H9 (cell line): ENCODE data around the gene PHF21A. TPM values are rescaled to one million over a fixed set of nuclear protein-coding genes. Genes with fewer than 3 reads are reported as not detected.

Experiments
- DNase-seq: peaks from one replicate; pipeline ENCODE4 v3.0.0-alpha.2; 2017
- H2AFZ ChIP-seq: one replicate; pipeline ENCODE4 v1.6.1; 2013; ENCODE audit warnings: mild to moderate bottlenecking, low read length, control low read depth, moderate library complexity
- H2AK5ac ChIP-seq: 2 replicates; pipeline ENCODE4 v1.6.1; 2013; ENCODE audit warnings: low read length, control low read depth, mixed read lengths; ENCODE audit not compliant: insufficient read length
- H2BK120ac ChIP-seq: one replicate; pipeline ENCODE4 v1.6.1; 2013; ENCODE audit warnings: low read depth, mild to moderate bottlenecking, low read length, control low read depth, inconsistent platforms; ENCODE audit not compliant: poor library complexity, severe bottlenecking
- H2BK12ac ChIP-seq: 2 replicates; pipeline ENCODE4 v1.6.1; 2013; ENCODE audit warnings: low read length, control low read depth, mixed read lengths, low read depth; ENCODE audit not compliant: insufficient read length
- H2BK15ac ChIP-seq: 2 replicates; pipeline ENCODE4 v1.6.1; 2013; ENCODE audit warnings: low read depth, low read length, control low read depth
- H2BK20ac ChIP-seq: one replicate; pipeline ENCODE4 v1.6.1; 2013; ENCODE audit warnings: low read depth, mild to moderate bottlenecking, low read length, control low read depth, inconsistent platforms; ENCODE audit not compliant: poor library complexity, severe bottlenecking
- H2BK5ac ChIP-seq: 2 replicates; pipeline ENCODE4 v1.6.1; 2013; ENCODE audit warnings: low read length, control low read depth, mixed read lengths; ENCODE audit not compliant: insufficient read length
- H3K14ac ChIP-seq: 2 replicates; pipeline ENCODE4 v1.6.1; 2013; ENCODE audit warnings: low read length, control low read depth; ENCODE audit not compliant: insufficient read depth
- H3K18ac ChIP-seq: 2 replicates; pipeline ENCODE4 v1.6.1; 2013; ENCODE audit warnings: low read depth, mild to moderate bottlenecking, mixed read lengths, low read length, control low read depth; ENCODE audit not compliant: insufficient read length
- H3K23ac ChIP-seq: 2 replicates; pipeline ENCODE4 v1.6.1; 2013; ENCODE audit warnings: low read length, control low read depth, mixed read lengths, low read depth; ENCODE audit not compliant: insufficient read length
- H3K23me2 ChIP-seq: 2 replicates; pipeline ENCODE4 v1.6.1; 2013; ENCODE audit warnings: low read depth, mild to moderate bottlenecking, mixed read lengths, low read length, control low read depth; ENCODE audit not compliant: insufficient read length, poor library complexity, severe bottlenecking
- H3K27ac ChIP-seq: 2 replicates; pipeline ENCODE4 v1.5.1; 2013; ENCODE audit warnings: low read length, control low read depth, mixed read lengths, low read depth; ENCODE audit not compliant: insufficient read length
- H3K27me3 ChIP-seq: 2 replicates; pipeline ENCODE4 v1.6.1; 2013; ENCODE audit warnings: low read length, control low read depth, inconsistent platforms; ENCODE audit not compliant: insufficient read depth
- H3K4ac ChIP-seq: 2 replicates; pipeline ENCODE4 v1.6.1; 2013; ENCODE audit warnings: low read depth, mild to moderate bottlenecking, control low read depth, inconsistent platforms, low read length, moderate library complexity
- H3K4me1 ChIP-seq: 2 replicates; pipeline ENCODE4 v1.6.1; 2013; ENCODE audit warnings: low read length, control low read depth, inconsistent platforms; ENCODE audit not compliant: insufficient read depth
- H3K4me2 ChIP-seq: 2 replicates; pipeline ENCODE4 v1.6.1; 2013; ENCODE audit warnings: low read length, control low read depth, mixed read lengths; ENCODE audit not compliant: insufficient read length, insufficient read depth
- H3K56ac ChIP-seq: 2 replicates; pipeline ENCODE4 v1.6.1; 2013; ENCODE audit warnings: low read depth, mild to moderate bottlenecking, mixed read lengths, low read length, control low read depth; ENCODE audit not compliant: insufficient read length
- H3K79me1 ChIP-seq: 2 replicates; pipeline ENCODE4 v1.6.1; 2013; ENCODE audit warnings: low read depth, mild to moderate bottlenecking, moderate library complexity, low read length, control low read depth, inconsistent platforms; ENCODE audit not compliant: insufficient read depth, poor library complexity, severe bottlenecking
- H3K79me2 ChIP-seq: 2 replicates; pipeline ENCODE4 v1.6.1; 2013; ENCODE audit warnings: low read length, control low read depth, inconsistent platforms; ENCODE audit not compliant: insufficient read depth
- H3K9ac ChIP-seq: 2 replicates; pipeline ENCODE4 v1.6.1; 2013; ENCODE audit warnings: low read length, control low read depth, mixed read lengths; ENCODE audit not compliant: insufficient read length; ENCODE audit errors: extremely low read depth
- H3K9me3 ChIP-seq: one replicate; pipeline ENCODE4 v1.6.1; 2013; ENCODE audit warnings: low read depth, low read length, inconsistent platforms; ENCODE audit not compliant: control insufficient read depth
- H3T11ph ChIP-seq: one replicate; pipeline ENCODE4 v1.6.1; 2013; ENCODE audit warnings: mild to moderate bottlenecking, low read length, control low read depth, inconsistent platforms
- H4K20me1 ChIP-seq: one replicate; pipeline ENCODE4 v1.6.1; 2013; ENCODE audit not compliant: control insufficient read depth, insufficient read length, insufficient read depth
- H4K5ac ChIP-seq: 2 replicates; pipeline ENCODE4 v1.6.1; 2013; ENCODE audit warnings: low read depth, mild to moderate bottlenecking, mixed read lengths, low read length, control low read depth; ENCODE audit not compliant: insufficient read length
- H4K8ac ChIP-seq: replicated peaks from 2 replicates; pipeline ENCODE4 v1.6.1; 2013; ENCODE audit warnings: low read length, control low read depth, mixed read lengths, low read depth; ENCODE audit not compliant: insufficient read length
- H4K91ac ChIP-seq: 2 replicates; pipeline ENCODE4 v1.6.1; 2013; ENCODE audit warnings: low read depth, mild to moderate bottlenecking, moderate library complexity, mixed read lengths, low read length, control low read depth; ENCODE audit not compliant: insufficient read length
- H3K27ac Mint-ChIP-seq, 3 experiments: 2 replicates in 2 of 3; 3 replicates in 1 of 3; pipeline ENCODE4 v1.8.0; 2020 to 2021; ENCODE audit warnings: mixed read lengths in 3 of 3, mild to moderate bottlenecking in 1 of 3, moderate library complexity in 1 of 3
- H3K27me3 Mint-ChIP-seq: 2 replicates; pipeline ENCODE4 v1.8.0; 2021; ENCODE audit warnings: low read depth, mild to moderate bottlenecking, moderate library complexity, mixed read lengths
- H3K36me3 Mint-ChIP-seq, 3 experiments: 2 replicates in 2 of 3; 3 replicates in 1 of 3; pipeline ENCODE4 v1.8.0; 2020 to 2021; ENCODE audit warnings: low read depth in 3 of 3, mixed read lengths in 3 of 3; ENCODE audit not compliant: insufficient read depth in 1 of 3
- H3K4me1 Mint-ChIP-seq, 2 experiments: 2 replicates each; pipeline ENCODE4 v1.8.0; 2020; ENCODE audit warnings: mixed read lengths in 2 of 2
- H3K4me3 Mint-ChIP-seq, 2 experiments: 2 replicates in 1 of 2; 3 replicates in 1 of 2; pipeline ENCODE4 v1.8.0; 2020 to 2021; ENCODE audit warnings: mild to moderate bottlenecking in 2 of 2, mixed read lengths in 2 of 2, moderate library complexity in 1 of 2
- H3K9me3 Mint-ChIP-seq, 2 experiments: 2 replicates in 1 of 2; 3 replicates in 1 of 2; pipeline ENCODE4 v1.8.0; 2020; ENCODE audit warnings: mild to moderate bottlenecking in 2 of 2, mixed read lengths in 2 of 2, moderate library complexity in 1 of 2
- CTCF ChIP-seq: fragments of 200-600 bp; sonication (generic); conservative IDR thresholded peaks from 3 replicates; pipeline ENCODE4 v1.8.0; 2021; ENCODE audit warnings: antibody characterized with exemption, mild to moderate bottlenecking
- WGBS: extraction: QIAGEN DNeasy Blood & Tissue Kit; methylation state at CpG from one replicate; pipeline ENCODE4 v1.1.7; 2013; ENCODE audit warnings: missing lambda C conversion rate, low lambda C conversion rate, mixed read lengths; ENCODE audit not compliant: insufficient read length; ENCODE audit errors: extremely low coverage; 5-methylcytosine and 5-hydroxymethylcytosine counted together
- total RNA-seq: library from RNA; stranded (reverse); gene quantifications from 2 replicates; pipeline ENCODE4 v1.2.1, GENCODE V29; 2021

The PHF21A gene
- total RNA-seq, 1 experiment from 2014 or later, result 33.8 TPM

- H3T11ph ChIP-seq, result no peak overlapping the region
- no peaks in the 10 kb centered on the region for H3K23me2 ChIP-seq
- H2BK120ac ChIP-seq, result no peak overlapping the region
- Mint-ChIP-seq H3K27ac (no peak overlapping the region; a peak in 1 of 7 replicates), H3K9me3 (no peaks in the 10 kb centered on the region), H3K4me1 (peaks cover 35 to 44% of the 10 kb centered on the region in 2 experiments), H3K27me3 (no peaks in the 10 kb centered on the region), H3K4me3 (no peak overlapping the region), H3K36me3 (peaks cover 0 to 9% (median 3%) of the 10 kb centered on the region in 3 experiments; a peak in 3 of 7 replicates)
- H4K5ac ChIP-seq, result no peak overlapping the region
- H3K79me1 ChIP-seq, result no peaks in the 10 kb centered on the region
- H3K27ac ChIP-seq, result no peak overlapping the region
- no peak for DNase-seq
- H4K20me1 ChIP-seq, result no peaks in the 10 kb centered on the region
- H3K18ac ChIP-seq, result no peak overlapping the region
- H3K79me2 ChIP-seq, result no peaks in the 10 kb centered on the region
- no peak overlapping the region for H3K56ac ChIP-seq
- WGBS, result no CpG with 5 or more reads among the region's 1 CpG
- no peak overlapping the region for H2BK5ac ChIP-seq
- no peak overlapping the region for H2BK20ac ChIP-seq
- no peak overlapping the region for H4K91ac ChIP-seq
- no peaks in the 10 kb centered on the region for H3K27me3 ChIP-seq
- no peak overlapping the region for H3K23ac ChIP-seq
- peaks cover 9% of the 10 kb centered on the region; the same call in 1 of the 2 replicates for H3K4me1 ChIP-seq
- H2AFZ ChIP-seq, result no peak overlapping the region
- H3K14ac ChIP-seq, result no peak overlapping the region
- no peaks in the 10 kb centered on the region for H3K9me3 ChIP-seq
- no peak overlapping the region for H2AK5ac ChIP-seq
- no peak overlapping the region for H3K4me2 ChIP-seq
- H3K9ac ChIP-seq, result no peak overlapping the region
- no peak overlapping the region for H2BK15ac ChIP-seq
- H3K4ac ChIP-seq, result no peak overlapping the region
- TF ChIP-seq CTCF, result no peak
- no peak overlapping the region for H2BK12ac ChIP-seq
- no peak overlapping the region for H4K8ac ChIP-seq
Measured at GRCh38 chr11:46045811-46046210, 75.4 kb downstream of the PHF21A start.
